GM12864 (cell line): ENCODE measurements around the gene HYLS1.

Experiments
- DNase-seq: peaks from one replicate; pipeline ENCODE4 v3.0.0-alpha.2; 2011; ENCODE audit warnings: low read depth
- H3K4me3 ChIP-seq: 2 replicates; pipeline ENCODE4 v1.5.1; 2011; ENCODE audit warnings: mild to moderate bottlenecking, low read depth, low read length, control low read depth
- CTCF ChIP-seq: IDR thresholded peaks from 2 replicates; pipeline ENCODE4 v1.5.1; 2011; ENCODE audit warnings: low read depth, mild to moderate bottlenecking, moderate library complexity, low read length, control low read depth, inconsistent platforms; ENCODE audit errors: missing control alignments

HYLS1 gene

GRCh38 chr11:125941619-125942611 is 54.4 kb downstream of the HYLS1 start:
- no peak for DNase-seq
- no peak overlapping the region for H3K4me3 ChIP-seq
- peak; percentile 80 for TF ChIP-seq CTCF

- H3K4me3 ChIP-seq: no peak overlapping the region
- TF ChIP-seq CTCF: no peak
- no peak for DNase-seq
These were observed 55.4 kb downstream of the HYLS1 start for GRCh38 chr11:125942771-125943428.

GRCh38 chr11:125943661-125944349 is 56.3 kb downstream of the HYLS1 start:
- TF ChIP-seq CTCF: no peak
- DNase-seq: no peak
- no peak overlapping the region for H3K4me3 ChIP-seq

GRCh38 chr11:125944350-125945010 is 57.0 kb downstream of the HYLS1 start:
- DNase-seq: no peak
- TF ChIP-seq CTCF: no peak
- no peak overlapping the region for H3K4me3 ChIP-seq

- no peak for DNase-seq
- no peak for TF ChIP-seq CTCF
- no peak overlapping the region for H3K4me3 ChIP-seq
These were observed 57.7 kb downstream of the HYLS1 start for GRCh38 chr11:125945011-125945796.
